CD4-positive, alpha-beta T cell (primary cell): ENCODE results near the gene CABLES2. TPM values are rescaled to one million over a fixed set of nuclear protein-coding genes. Genes with fewer than 3 reads are reported as not detected.

Source experiments
- ATAC-seq: fragments of 200-7000 bp; cut with Tn5 transposase; one replicate; pipeline ENCODE4 v1.10.0; 2022; ENCODE audit warnings: mild to moderate bottlenecking; ENCODE audit not compliant: poor library complexity
- CTCF ChIA-PET: fragments of 350-600 bp; sonication (Branson Sonifier 250); formaldehyde crosslinking; loops from one replicate; lab custom pipeline; 2021; ENCODE audit warnings: antibody characterized with exemption, inconsistent platforms; lab: Charles Lee
- POLR2A ChIA-PET: fragments of 350-600 bp; sonication (Branson Sonifier 250); formaldehyde crosslinking; loops from one replicate; lab custom pipeline; 2021; ENCODE audit warnings: antibody characterized with exemption, inconsistent platforms; lab: Charles Lee
- DNase-seq, 14 experiments: peaks; one replicate each; pipeline ENCODE4 v3.0.0-alpha.2; 2013 to 2020; ENCODE audit warnings: mixed read lengths in 2 of 14
- H3K27ac ChIP-seq, 2 donors: one replicate each; pipeline versions ENCODE4 v1.5.1 to v1.7.0; 2013; ENCODE audit warnings: low read length in 2 of 2, low read depth in 1 of 2, mild to moderate bottlenecking in 1 of 2
- H3K27me3 ChIP-seq, 2 experiments: 1 replicate in 1 of 2; 2 replicates in 1 of 2; pipeline versions ENCODE4 v1.6.1 to v1.7.0; 2013; ENCODE audit warnings: low read length in 2 of 2, control low read depth in 1 of 2, mild to moderate bottlenecking in 1 of 2, moderate library complexity in 1 of 2; ENCODE audit not compliant: insufficient read depth in 2 of 2, control insufficient read depth in 1 of 2
- H3K36me3 ChIP-seq: one replicate; pipeline ENCODE4 v1.6.1; 2013; ENCODE audit warnings: low read length, control low read depth; ENCODE audit not compliant: insufficient read depth
- H3K4me1 ChIP-seq: one replicate; pipeline ENCODE4 v1.6.1; 2013; ENCODE audit warnings: low read length, control low read depth; ENCODE audit not compliant: insufficient read depth
- H3K4me3 ChIP-seq: one replicate; pipeline ENCODE4 v1.5.1; 2013; ENCODE audit warnings: mild to moderate bottlenecking, low read length, moderate library complexity
- H3K9me3 ChIP-seq, 2 experiments: 1 replicate in 1 of 2; 2 replicates in 1 of 2; pipeline versions ENCODE4 v1.6.1 to v1.7.0; 2013; ENCODE audit warnings: low read length in 2 of 2, mild to moderate bottlenecking in 2 of 2, control low read depth in 1 of 2, moderate library complexity in 1 of 2; ENCODE audit not compliant: control insufficient read depth in 1 of 2, insufficient read depth in 1 of 2
- H3K27ac Mint-ChIP-seq: one replicate; pipeline ENCODE4 v1.8.0; 2020; ENCODE audit warnings: mixed read lengths
- H3K27me3 Mint-ChIP-seq: one replicate; pipeline ENCODE4 v1.8.0; 2021; ENCODE audit warnings: mixed read lengths
- H3K36me3 Mint-ChIP-seq: one replicate; pipeline ENCODE4 v1.8.0; 2021; ENCODE audit warnings: low read depth, mixed read lengths
- H3K4me1 Mint-ChIP-seq: one replicate; pipeline ENCODE4 v1.8.0; 2021; ENCODE audit warnings: low read depth, mixed read lengths
- H3K4me3 Mint-ChIP-seq: one replicate; pipeline ENCODE4 v1.8.0; 2020; ENCODE audit warnings: mild to moderate bottlenecking, mixed read lengths
- H3K9me3 Mint-ChIP-seq: one replicate; pipeline ENCODE4 v1.8.0; 2020; ENCODE audit warnings: mixed read lengths
- intact Hi-C, 2 experiments: fragments of 100-400 bp; cut with DNase I in 1 of 2; cut with micrococcal nuclease in 1 of 2; formaldehyde crosslinking; loops; one replicate each; pipeline versions ENCODE4 v1.15.1 to v1.9.0; 2023 to 2025; cut with DNase I, micrococcal nuclease
- total RNA-seq, 174 experiments: library from RNA in 2 of 174; stranded (reverse) in 2 of 174; gene quantifications; one replicate each; pipeline ENCODE4 v1.2.3 and lab custom pipeline; 2021 to 2026
- TF ChIP-seq, protein P1 (sequence below): fragments of 200-600 bp; IDR thresholded peaks from one replicate; pipeline ENCODE4 v1.8.0; 2022; ENCODE audit warnings: antibody characterized with exemption, mild to moderate bottlenecking

Gene CABLES2
- total RNA-seq, 2 experiments from 2014 or later = 4.4 TPM

DNA sequence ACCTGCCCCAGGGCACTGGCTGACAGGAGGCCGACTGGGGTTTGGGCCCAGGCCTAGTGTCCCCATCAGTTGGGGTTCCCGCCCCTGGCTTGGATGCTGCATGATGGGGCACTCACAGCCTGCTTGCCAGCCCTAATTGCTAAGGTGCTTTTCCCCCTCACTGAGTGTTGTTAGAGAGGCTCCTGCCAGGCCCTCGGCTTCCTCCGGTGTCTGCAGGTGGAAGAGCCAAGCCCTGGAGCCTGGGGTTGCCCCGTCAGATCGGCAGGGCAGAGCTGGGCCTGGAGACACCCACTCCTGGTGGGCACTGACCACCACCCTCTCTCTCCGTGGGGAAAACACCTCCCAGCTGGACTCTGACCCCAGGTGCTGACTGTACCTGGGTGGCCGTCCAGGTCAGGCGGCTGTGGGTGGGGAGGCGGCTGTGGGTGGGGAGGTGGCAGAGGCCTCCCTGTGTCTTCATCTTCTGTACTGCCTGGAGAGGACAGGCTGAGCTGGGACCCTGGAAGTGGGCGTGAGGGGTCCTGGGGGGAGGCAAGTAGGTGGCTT lies 6.0 kb upstream of the CABLES2 start:
- no peaks in the 10 kb centered on the region for H3K27me3 Mint-ChIP-seq
- H3K9me3 Mint-ChIP-seq = no peaks in the 10 kb centered on the region
- no peak for DNase-seq
- H3K27ac ChIP-seq = no peak overlapping the region
- ChIA-PET CTCF (no interaction called here), POLR2A (no interaction called here)
- ATAC-seq = no peak
- no peaks in the 10 kb centered on the region for H3K36me3 Mint-ChIP-seq
- no peaks in the 10 kb centered on the region for H3K36me3 ChIP-seq
- H3K27ac Mint-ChIP-seq = no peak overlapping the region
- peaks cover 0 to 5% of the 10 kb centered on the region in 2 experiments for H3K9me3 ChIP-seq
- intact Hi-C loops = no loop called here
- H3K27me3 ChIP-seq = peaks cover 0 to 3% of the 10 kb centered on the region in 2 experiments
- TF ChIP-seq, protein P1, sequence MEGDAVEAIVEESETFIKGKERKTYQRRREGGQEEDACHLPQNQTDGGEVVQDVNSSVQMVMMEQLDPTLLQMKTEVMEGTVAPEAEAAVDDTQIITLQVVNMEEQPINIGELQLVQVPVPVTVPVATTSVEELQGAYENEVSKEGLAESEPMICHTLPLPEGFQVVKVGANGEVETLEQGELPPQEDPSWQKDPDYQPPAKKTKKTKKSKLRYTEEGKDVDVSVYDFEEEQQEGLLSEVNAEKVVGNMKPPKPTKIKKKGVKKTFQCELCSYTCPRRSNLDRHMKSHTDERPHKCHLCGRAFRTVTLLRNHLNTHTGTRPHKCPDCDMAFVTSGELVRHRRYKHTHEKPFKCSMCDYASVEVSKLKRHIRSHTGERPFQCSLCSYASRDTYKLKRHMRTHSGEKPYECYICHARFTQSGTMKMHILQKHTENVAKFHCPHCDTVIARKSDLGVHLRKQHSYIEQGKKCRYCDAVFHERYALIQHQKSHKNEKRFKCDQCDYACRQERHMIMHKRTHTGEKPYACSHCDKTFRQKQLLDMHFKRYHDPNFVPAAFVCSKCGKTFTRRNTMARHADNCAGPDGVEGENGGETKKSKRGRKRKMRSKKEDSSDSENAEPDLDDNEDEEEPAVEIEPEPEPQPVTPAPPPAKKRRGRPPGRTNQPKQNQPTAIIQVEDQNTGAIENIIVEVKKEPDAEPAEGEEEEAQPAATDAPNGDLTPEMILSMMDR = no peak
- H3K4me1 ChIP-seq = peaks cover 15% of the 10 kb centered on the region
- H3K4me3 Mint-ChIP-seq = no peak overlapping the region
- no peak overlapping the region for H3K4me3 ChIP-seq
- H3K4me1 Mint-ChIP-seq = peaks cover 4% of the 10 kb centered on the region

DNA sequence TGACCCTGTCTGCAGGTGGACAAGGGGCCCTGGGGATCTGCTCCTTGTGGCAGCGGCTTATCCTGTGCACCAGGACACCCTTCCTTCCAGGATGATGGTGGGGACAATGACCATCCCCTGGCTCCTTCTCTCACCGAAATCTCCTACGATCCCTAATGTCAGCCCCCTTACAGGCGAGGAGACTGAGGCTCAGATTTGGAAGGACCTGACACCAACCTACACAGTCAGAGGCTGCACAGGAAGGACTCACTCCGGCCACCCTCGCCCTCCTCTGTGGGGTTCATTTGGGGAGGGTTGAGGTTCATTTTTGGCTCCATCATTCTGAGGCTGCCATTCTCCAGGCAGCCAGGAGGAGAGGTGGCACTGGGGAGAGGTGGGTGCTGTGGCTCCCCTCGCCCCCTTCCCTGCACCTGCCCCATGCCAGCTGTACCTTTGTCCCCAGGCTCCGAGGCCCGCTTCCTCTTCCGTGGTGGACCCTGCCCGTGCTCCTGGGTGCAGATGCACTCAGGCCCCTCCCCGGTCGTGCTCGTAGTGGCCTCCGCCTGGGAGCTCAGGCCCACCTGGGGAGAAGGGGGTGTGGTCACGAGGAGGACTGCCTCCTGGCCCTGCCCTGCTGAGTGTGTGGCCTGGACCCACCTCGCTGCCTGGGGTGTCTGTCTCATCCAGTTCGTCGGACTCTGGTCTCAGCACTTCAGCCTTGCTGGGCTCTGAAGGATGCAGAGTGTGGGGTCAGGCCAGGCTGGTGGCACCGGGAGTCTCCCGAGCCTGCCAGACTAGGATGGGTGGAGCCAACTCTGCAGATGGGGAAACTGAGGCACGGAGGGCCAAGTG lies 5.3 kb upstream of the CABLES2 start:
- ChIA-PET CTCF (no interaction called here), POLR2A (no interaction called here)
- intact Hi-C loops = no loop called here
- Mint-ChIP-seq H3K4me3 (no peak overlapping the region), H3K27ac (no peak overlapping the region), H3K27me3 (no peaks in the 10 kb centered on the region), H3K9me3 (no peaks in the 10 kb centered on the region), H3K36me3 (no peaks in the 10 kb centered on the region), H3K4me1 (peaks cover 4% of the 10 kb centered on the region)
- Histone ChIP-seq H3K4me3 (no peak overlapping the region), H3K27me3 (peaks cover 0 to 2% of the 10 kb centered on the region in 2 experiments), H3K36me3 (no peaks in the 10 kb centered on the region), H3K4me1 (peaks cover 22% of the 10 kb centered on the region), H3K9me3 (peaks cover 0 to 9% of the 10 kb centered on the region in 2 experiments), H3K27ac (no peak overlapping the region)
- TF ChIP-seq, protein P1 = no peak
- ATAC-seq = no peak
- DNase-seq = no peak

DNA sequence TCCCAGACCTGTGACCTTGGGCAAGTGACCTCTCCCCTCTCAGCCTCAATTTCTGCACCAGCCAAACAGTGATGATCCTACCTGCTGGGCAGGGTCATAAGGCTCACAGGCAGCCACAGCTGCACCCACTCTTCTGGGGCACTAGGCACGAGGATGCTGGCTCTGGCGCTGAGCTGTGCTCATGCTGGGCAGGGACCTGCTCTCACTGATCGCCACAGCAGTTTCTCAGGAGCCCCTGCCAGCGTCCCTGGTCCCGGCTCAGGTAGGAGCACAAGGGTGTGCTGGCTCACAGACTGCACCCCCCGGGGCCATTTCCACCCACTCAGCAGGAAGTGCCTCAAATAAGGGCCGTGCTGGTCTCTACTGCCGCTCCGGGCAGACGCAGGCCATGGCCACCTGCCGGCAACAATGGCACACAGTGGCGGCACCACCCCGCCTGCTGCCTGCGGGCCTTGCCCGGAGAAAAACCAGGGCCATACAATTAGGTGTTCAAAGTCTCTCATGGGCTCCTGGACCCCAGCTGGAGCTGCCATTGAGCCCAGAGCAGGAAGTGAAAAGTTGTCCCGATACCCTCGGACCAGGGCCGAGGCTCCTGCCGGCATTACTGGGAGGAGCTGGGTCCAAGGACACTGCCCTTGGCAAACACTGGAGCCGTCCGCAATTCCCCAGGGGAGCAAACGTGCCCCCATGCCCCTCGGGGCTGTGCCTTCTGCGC lies 4.6 kb upstream of the CABLES2 start:
- Mint-ChIP-seq H3K36me3 (no peaks in the 10 kb centered on the region), H3K4me1 (peaks cover 4% of the 10 kb centered on the region), H3K4me3 (no peak overlapping the region), H3K9me3 (no peaks in the 10 kb centered on the region), H3K27ac (no peak overlapping the region), H3K27me3 (no peaks in the 10 kb centered on the region)
- DNase-seq = no peak
- ATAC-seq = no peak
- Histone ChIP-seq H3K9me3 (peaks cover 0 to 9% of the 10 kb centered on the region in 2 experiments), H3K4me1 (peaks cover 25% of the 10 kb centered on the region), H3K4me3 (no peak overlapping the region), H3K36me3 (no peaks in the 10 kb centered on the region), H3K27ac (no peak overlapping the region), H3K27me3 (peaks cover 0 to 2% of the 10 kb centered on the region in 2 experiments)
- intact Hi-C loops = no loop called here
- ChIA-PET POLR2A (no interaction called here), CTCF (no interaction called here)
- TF ChIP-seq, protein P1 = no peak
